GM12891 (cell line): ENCODE measurements around the gene SH3BGRL2.

Experiments
- PAX5 ChIP-seq: IDR thresholded peaks from 2 replicates; pipeline ENCODE4 v1.6.1; 2011; ENCODE audit warnings: low read length, moderate library complexity, mild to moderate bottlenecking; ENCODE audit not compliant: insufficient read depth, severe bottlenecking
- POLR2A ChIP-seq: IDR thresholded peaks from 2 replicates; pipeline ENCODE4 v1.6.1; 2011; ENCODE audit warnings: low read depth, low read length, control low read depth
- POLR2AphosphoS5 ChIP-seq: IDR thresholded peaks from 2 replicates; pipeline ENCODE4 v1.6.1; 2011; ENCODE audit warnings: low read depth, low read length, control low read depth
- POU2F2 ChIP-seq: IDR thresholded peaks from 2 replicates; pipeline ENCODE4 v1.6.1; 2011; ENCODE audit warnings: low read depth, mild to moderate bottlenecking, control low read depth, low read length, moderate library complexity
- SPI1 ChIP-seq: IDR thresholded peaks from 2 replicates; pipeline ENCODE4 v1.6.1; 2011; ENCODE audit warnings: low read depth, low read length, control low read depth
- TAF1 ChIP-seq: IDR thresholded peaks from 2 replicates; pipeline ENCODE4 v1.6.1; 2011; ENCODE audit warnings: low read depth, low read length, control low read depth

GRCh38 chr6:79640146-79641111 lies 9.3 kb downstream of the SH3BGRL2 start:
- no peak for TF ChIP-seq POLR2A
- no peak for TF ChIP-seq SPI1
- TF ChIP-seq POLR2AphosphoS5: no peak
- no peak for TF ChIP-seq TAF1
- no peak for TF ChIP-seq POU2F2
- no peak for TF ChIP-seq PAX5
